GM12892 (cell line): ENCODE data around the gene NOS3.

Experiments
- DNase-seq: peaks from one replicate; pipeline ENCODE4 v3.0.0; 2011; ENCODE audit not compliant: insufficient read length
- FAIRE-seq: peaks from 2 replicates; lab custom pipeline; 2011; peaks lifted over from hg19 to GRCh38; lab: Jason Lieb, UNC
- POLR2A ChIP-seq: IDR thresholded peaks from 2 replicates; pipeline ENCODE4 v1.6.1; 2011; ENCODE audit warnings: low read depth, low read length, control low read depth
- POLR2AphosphoS5 ChIP-seq: IDR thresholded peaks from 2 replicates; pipeline ENCODE4 v1.6.1; 2011; ENCODE audit warnings: low read depth, low read length, control low read depth
- TAF1 ChIP-seq: IDR thresholded peaks from 2 replicates; pipeline ENCODE4 v1.6.1; 2011; ENCODE audit warnings: low read depth, mild to moderate bottlenecking, control low read depth, low read length, borderline replicate concordance

The NOS3 gene

GRCh38 chr7:151046603-151047573 is 56.1 kb downstream of the NOS3 start:
- TF ChIP-seq POLR2AphosphoS5 (no peak), POLR2A (no peak), TAF1 (no peak)
- DNase-seq: no peak
- no peak for FAIRE-seq

- no peak for FAIRE-seq
- no peak for DNase-seq
- TF ChIP-seq POLR2AphosphoS5 (no peak), POLR2A (no peak)
These were observed 57.4 kb downstream of the NOS3 start, which contains the start of gene ASIC3 for GRCh38 chr7:151047976-151048815. Gene ASIC3 (plus strand): TSS chr7:151048531. CDS start chr7:151048886, 355 bp downstream.

GRCh38 chr7:151048911-151049463 is 58.2 kb downstream of the NOS3 start:
- TF ChIP-seq POLR2AphosphoS5 (no peak), TAF1 (no peak), POLR2A (no peak)
- DNase-seq: no peak
- no peak for FAIRE-seq

- FAIRE-seq (no peak), DNase-seq (no peak)
- TF ChIP-seq POLR2AphosphoS5: no peak
- no peak for TF ChIP-seq POLR2A
- TF ChIP-seq TAF1: no peak
These were observed 60.3 kb downstream of the NOS3 start for GRCh38 chr7:151051108-151051507.

GRCh38 chr7:151053096-151053495 is 62.3 kb downstream of the NOS3 start:
- FAIRE-seq: no peak
- no peak for DNase-seq
- TF ChIP-seq TAF1 (no peak), POLR2AphosphoS5 (no peak), POLR2A (no peak)

- TF ChIP-seq TAF1: no peak
- no peak for TF ChIP-seq POLR2A
- TF ChIP-seq POLR2AphosphoS5: no peak
- FAIRE-seq (no peak), DNase-seq (no peak)
These were observed 62.9 kb downstream of the NOS3 start for GRCh38 chr7:151053751-151054150.

GRCh38 chr7:151056283-151056665 is 65.5 kb downstream of the NOS3 start:
- TF ChIP-seq POLR2A (no peak), POLR2AphosphoS5 (no peak), TAF1 (no peak)
- no peak for FAIRE-seq
- no peak for DNase-seq

- TF ChIP-seq POLR2A (no peak), TAF1 (no peak), POLR2AphosphoS5 (no peak)
- no peak for DNase-seq
- FAIRE-seq: no peak
These were observed 66.1 kb downstream of the NOS3 start for GRCh38 chr7:151056666-151057505.

- DNase-seq: no peak
- no peak for FAIRE-seq
- no peak for TF ChIP-seq POLR2AphosphoS5
- TF ChIP-seq POLR2A: no peak
- no peak for TF ChIP-seq TAF1
These were observed 66.7 kb downstream of the NOS3 start, which contains the start of gene CDK5 for GRCh38 chr7:151057506-151057988. Gene CDK5 (minus strand): TSS chr7:151057897. CDS start chr7:151057848, 49 bp downstream.
